ENCODE measurements around the gene ASGR2.

GRCh38 chr17:7119314-7119713, 4.7 kb upstream of the ASGR2 start:
- TF ChIP-seq POLR2AphosphoS5 (IDR thresholded peaks at IDR 0.05; ENCODE audit: low read depth, low read length) (no peak), POLR2A (IDR thresholded peaks at IDR 0.05; ENCODE audit: low read depth, low read length) (no peak)

Measured in GM12891 (cell line).